Aortic smooth muscle cell (primary cell): ENCODE measurements around the gene CPNE4. TPM values are rescaled to one million over a fixed set of nuclear protein-coding genes. Genes with fewer than 3 reads are reported as not detected.

Source experiments
- total RNA-seq: library from RNA; depleted of rRNA; stranded (reverse); fragments of >200 nt; gene quantifications from 2 replicates; pipeline ENCODE4 v1.2.3, GENCODE V29; 2014

The CPNE4 gene
- not detected in 2 replicates for total RNA-seq

GRCh38 chr3:132034486-132035464, at the start of gene CPNE4:
TSS of gene CPNE4 (minus strand) at chr3:132035014.

GRCh38 chr3:131502530-131503319, 532.1 kb downstream of the CPNE4 start, which contains the start of gene MRPL3:
TSS of gene MRPL3 (minus strand) at chr3:131502971. CDS start at chr3:131502821, 150 bp downstream.

